Endothelial cell of umbilical vein (primary cell): Measurements from ENCODE around the gene SGSM1. TPM values are rescaled to one million over a fixed set of nuclear protein-coding genes. Genes with fewer than 3 reads are reported as not detected.

Experiments used
- BruUV-seq: library from RNA; stranded (reverse); fragments of 400-500 nt; replicated peaks from 2 replicates; lab custom pipeline; 2021; lab: Mats Ljungman, UMichigan
- CTCF ChIA-PET: fragments of 300-600, 350-600 bp; sonication (Branson Sonifier 250); formaldehyde crosslinking; loops from one replicate; lab custom pipeline; 2021; ENCODE audit warnings: antibody characterized with exemption, inconsistent platforms; lab: Charles Lee
- POLR2A ChIA-PET: fragments of 300-600, 350-600 bp; sonication (Branson Sonifier 250); formaldehyde crosslinking; loops from one replicate; lab custom pipeline; 2021; ENCODE audit warnings: antibody characterized with exemption, inconsistent platforms; lab: Charles Lee
- DNase-seq: peaks from one replicate; pipeline ENCODE4 v3.0.0-alpha.2; 2011; ENCODE audit warnings: low read depth, low spot score
- FAIRE-seq: peaks from 2 replicates; lab custom pipeline; 2011; peaks lifted over from hg19 to GRCh38; lab: Jason Lieb, UNC
- H2AFZ ChIP-seq: 2 replicates; pipeline ENCODE4 v1.6.0; 2012; ENCODE audit warnings: low read depth, low read length, control low read depth, inconsistent platforms
- H3K27ac ChIP-seq: 2 replicates; pipeline ENCODE4 v1.5.1; 2011; ENCODE audit warnings: low read depth, mild to moderate bottlenecking, control low read depth, low read length, moderate library complexity; ENCODE audit not compliant: insufficient read depth
- H3K27me3 ChIP-seq, 2 experiments: 2 replicates each; pipeline versions ENCODE4 v1.6.0 to v1.6.1; 2011; ENCODE audit warnings: low read length in 2 of 2, mixed read lengths in 1 of 2; ENCODE audit not compliant: control insufficient read depth in 2 of 2, insufficient read depth in 2 of 2
- H3K36me3 ChIP-seq, 2 experiments: 2 replicates in 1 of 2; 3 replicates in 1 of 2; pipeline ENCODE4 v1.5.1; 2011; ENCODE audit warnings: low read length in 2 of 2, mild to moderate bottlenecking in 1 of 2, moderate library complexity in 1 of 2; ENCODE audit not compliant: control insufficient read depth in 2 of 2, insufficient read depth in 2 of 2; ENCODE audit errors: extremely low read depth in 1 of 2
- H3K4me1 ChIP-seq: 3 replicates; pipeline ENCODE4 v1.5.1; 2011; ENCODE audit warnings: mild to moderate bottlenecking, low read length; ENCODE audit not compliant: control insufficient read depth, insufficient read depth; ENCODE audit errors: extremely low read depth
- H3K4me2 ChIP-seq: 2 replicates; pipeline ENCODE4 v1.6.1; 2011; ENCODE audit warnings: low read length, control low read depth, mixed read lengths; ENCODE audit not compliant: insufficient read depth
- H3K4me3 ChIP-seq, 3 experiments: fragments of 200-600 bp in 1 of 3; sonication (generic), shearing (Covaris generic) in 1 of 3; replicated peaks in 1 of 3; 2 replicates each; pipeline ENCODE4 v1.5.1; 2011 to 2016; ENCODE audit warnings: control low read depth in 3 of 3, low read length in 3 of 3, mild to moderate bottlenecking in 2 of 3, inconsistent platforms in 1 of 3, low read depth in 1 of 3, moderate library complexity in 1 of 3; ENCODE audit not compliant: insufficient read depth in 1 of 3
- H3K79me2 ChIP-seq: 2 replicates; pipeline ENCODE4 v1.6.0; 2012; ENCODE audit warnings: low read length, inconsistent platforms; ENCODE audit not compliant: control insufficient read depth, insufficient read depth
- H3K9ac ChIP-seq: replicated peaks from 2 replicates; pipeline ENCODE3; 2011; ENCODE audit warnings: low read length, control low read depth; ENCODE audit not compliant: insufficient read depth; ENCODE audit errors: extremely low read depth
- H3K9me1 ChIP-seq: replicated peaks from 3 replicates; pipeline ENCODE4 v1.6.0; 2011; ENCODE audit warnings: mild to moderate bottlenecking, low read length; ENCODE audit not compliant: control insufficient read depth, insufficient read depth; ENCODE audit errors: extremely low read depth
- H3K9me3 ChIP-seq: replicated peaks from 2 replicates; pipeline ENCODE4 v1.5.1; 2012; ENCODE audit warnings: low read length, inconsistent platforms; ENCODE audit not compliant: control insufficient read depth, insufficient read depth
- H4K20me1 ChIP-seq: replicated peaks from 2 replicates; pipeline ENCODE3; 2011; ENCODE audit warnings: mild to moderate bottlenecking, low read length; ENCODE audit not compliant: control insufficient read depth, insufficient read depth; ENCODE audit errors: extremely low read depth
- FOS ChIP-seq: IDR thresholded peaks from 2 replicates; pipeline ENCODE4 v1.6.1; 2011; ENCODE audit warnings: mild to moderate bottlenecking, low read length, moderate library complexity, borderline replicate concordance; ENCODE audit not compliant: insufficient read depth
- GATA2 ChIP-seq: IDR thresholded peaks from 2 replicates; pipeline ENCODE4 v1.7.0; 2011; ENCODE audit warnings: low read depth, mild to moderate bottlenecking, moderate library complexity, mixed read lengths, low read length; ENCODE audit not compliant: insufficient read length, insufficient read depth
- JUN ChIP-seq: IDR thresholded peaks from 2 replicates; pipeline ENCODE4 v1.6.1; 2011; ENCODE audit warnings: borderline replicate concordance, low read depth; ENCODE audit not compliant: insufficient read length, insufficient read depth
- POLR2A ChIP-seq: IDR thresholded peaks from 2 replicates; pipeline ENCODE4 v1.6.1; 2012; ENCODE audit warnings: low read depth, mild to moderate bottlenecking, control low read depth, low read length
- dilution Hi-C: fragments of 300-500 bp; cut with MboI; formaldehyde crosslinking; loops from one replicate; pipeline ENCODE4 v1.15.0; 2019; ENCODE audit warnings: low sequenced_read_pairs; ENCODE audit not compliant: extremely low pct_ligation_motif_present
- intact Hi-C: fragments of 100-400 bp; cut with micrococcal nuclease; formaldehyde crosslinking; loops from one replicate; pipeline ENCODE4 v1.10.0; 2022
- polyA plus RNA-seq, 4 experiments: library from polyadenylated mRNA; depleted of rRNA in 3 of 4; stranded (reverse) in 3 of 4; unstranded in 1 of 4; fragments of >200 nt; gene quantifications; 2 replicates each; pipeline versions ENCODE4 v1.2.1 to v1.2.3, GENCODE V29; 2011 to 2012; ENCODE audit warnings: missing spikeins in 1 of 4
- total RNA-seq: library from RNA; stranded (reverse); gene quantifications from 2 replicates; pipeline ENCODE4 v1.2.3, GENCODE V29; 2021
- TF ChIP-seq, protein P1 (sequence below): IDR thresholded peaks from 2 replicates; pipeline ENCODE4 v1.6.1; 2011; ENCODE audit not compliant: insufficient read depth, insufficient read length
- TF ChIP-seq, protein P2 (sequence below), 2 donors: IDR thresholded peaks; 1 replicate in 1 of 2; 2 replicates in 1 of 2; pipeline ENCODE4 v1.5.1; 2011; ENCODE audit warnings: low read length in 2 of 2, mild to moderate bottlenecking in 2 of 2, moderate library complexity in 2 of 2, control low read depth in 1 of 2, inconsistent platforms in 1 of 2, low read depth in 1 of 2; ENCODE audit not compliant: insufficient read depth in 1 of 2; ENCODE audit errors: extremely low read depth in 1 of 2

Gene SGSM1
- total and polyA plus RNA-seq, 2 donors (not counting 3 experiments of a cell fraction or from before 2014, with no cell fraction given), result 0.10 to 1.1 TPM

DNA sequence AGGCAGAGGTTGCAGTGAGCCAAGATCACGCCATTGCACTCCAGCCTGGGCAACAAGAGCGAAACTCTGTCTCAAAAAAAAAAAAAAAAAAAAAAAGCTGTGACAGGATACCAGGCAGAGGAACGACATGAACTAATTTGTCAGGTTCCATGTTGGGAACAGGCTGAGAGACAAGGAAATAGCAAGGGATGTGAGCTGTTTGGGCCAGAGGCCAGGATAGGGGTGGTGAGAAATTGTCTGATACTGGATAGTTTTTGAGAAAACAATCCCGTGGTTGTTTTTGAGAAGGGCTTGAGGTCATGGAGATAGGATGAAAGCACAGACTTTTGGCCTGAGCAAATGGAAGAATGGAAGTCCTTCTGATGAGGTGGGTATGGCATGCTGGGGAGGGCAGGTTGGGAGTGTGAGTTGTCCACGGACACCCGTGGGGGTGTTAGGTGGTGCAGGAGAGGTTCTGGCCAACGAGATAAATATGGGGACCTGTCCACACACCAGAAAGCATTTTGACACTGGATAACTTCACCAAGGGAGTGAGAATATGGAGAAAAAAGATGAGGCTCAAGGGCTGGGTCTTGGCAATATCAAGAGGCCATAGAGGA is 45.2 kb upstream of the SGSM1 start:
- no peak overlapping the region for H3K9ac ChIP-seq
- BruUV-seq, result no TSS peak
- peak overlapping the region; percentile 58 for H3K4me2 ChIP-seq
- H3K9me3 ChIP-seq, result no peaks in the 10 kb centered on the region
- FAIRE-seq, result peak; percentile 75
- POLR2A ChIA-PET, result no interaction called here
- H3K4me1 ChIP-seq, result peaks cover 25% of the 10 kb centered on the region
- CTCF ChIA-PET, result interaction anchor here (0.7 to 6.0 kb wide), 8 partner anchors 9 to 288 kb away, joined by 3 to 73 read pairs (median 6); no protein-coding TSS in a partner anchor
- no peak overlapping the region for H2AFZ ChIP-seq
- H3K9me1 ChIP-seq, result no peaks in the 10 kb centered on the region
- no peaks in the 10 kb centered on the region for H3K79me2 ChIP-seq
- TF ChIP-seq, protein P1, sequence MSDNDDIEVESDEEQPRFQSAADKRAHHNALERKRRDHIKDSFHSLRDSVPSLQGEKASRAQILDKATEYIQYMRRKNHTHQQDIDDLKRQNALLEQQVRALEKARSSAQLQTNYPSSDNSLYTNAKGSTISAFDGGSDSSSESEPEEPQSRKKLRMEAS, result no peak
- no peak for TF ChIP-seq POLR2A
- TF ChIP-seq GATA2, result no peak
- TF ChIP-seq, protein P2, sequence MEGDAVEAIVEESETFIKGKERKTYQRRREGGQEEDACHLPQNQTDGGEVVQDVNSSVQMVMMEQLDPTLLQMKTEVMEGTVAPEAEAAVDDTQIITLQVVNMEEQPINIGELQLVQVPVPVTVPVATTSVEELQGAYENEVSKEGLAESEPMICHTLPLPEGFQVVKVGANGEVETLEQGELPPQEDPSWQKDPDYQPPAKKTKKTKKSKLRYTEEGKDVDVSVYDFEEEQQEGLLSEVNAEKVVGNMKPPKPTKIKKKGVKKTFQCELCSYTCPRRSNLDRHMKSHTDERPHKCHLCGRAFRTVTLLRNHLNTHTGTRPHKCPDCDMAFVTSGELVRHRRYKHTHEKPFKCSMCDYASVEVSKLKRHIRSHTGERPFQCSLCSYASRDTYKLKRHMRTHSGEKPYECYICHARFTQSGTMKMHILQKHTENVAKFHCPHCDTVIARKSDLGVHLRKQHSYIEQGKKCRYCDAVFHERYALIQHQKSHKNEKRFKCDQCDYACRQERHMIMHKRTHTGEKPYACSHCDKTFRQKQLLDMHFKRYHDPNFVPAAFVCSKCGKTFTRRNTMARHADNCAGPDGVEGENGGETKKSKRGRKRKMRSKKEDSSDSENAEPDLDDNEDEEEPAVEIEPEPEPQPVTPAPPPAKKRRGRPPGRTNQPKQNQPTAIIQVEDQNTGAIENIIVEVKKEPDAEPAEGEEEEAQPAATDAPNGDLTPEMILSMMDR (IDR thresholded peaks at IDR 0.05; ENCODE audit: extremely low read depth in 1 of 2, insufficient read depth in 1 of 2, low read depth in 1 of 2, low read length in 2 of 2), result no peak
- TF ChIP-seq FOS, result peak; percentile 18
- TF ChIP-seq JUN, result no peak
- H4K20me1 ChIP-seq, result no peaks in the 10 kb centered on the region
- dilution Hi-C loops, result no loop called here
- H3K27me3 ChIP-seq, result peaks cover 0 to 3% of the 10 kb centered on the region in 2 experiments
- H3K27ac ChIP-seq, result no peak overlapping the region
- no peak overlapping the region for H3K4me3 ChIP-seq
- intact Hi-C loops, result no loop called here
- peak; percentile 50 for DNase-seq
- H3K36me3 ChIP-seq, result no peaks in the 10 kb centered on the region
